Keratinocyte (primary cell): ENCODE data around the gene PARP1. TPM values are rescaled to one million over a fixed set of nuclear protein-coding genes. Genes with fewer than 3 reads are reported as not detected.

Experiments
- DNase-seq: peaks from one replicate; pipeline ENCODE4 v3.0.0-alpha.2; 2011; ENCODE audit warnings: low read depth, missing footprints, low spot score
- FAIRE-seq: peaks from 2 replicates; lab custom pipeline; 2011; peaks lifted over from hg19 to GRCh38; lab: Jason Lieb, UNC
- H2AFZ ChIP-seq: 2 replicates; pipeline ENCODE4 v1.6.0; 2012; ENCODE audit warnings: low read length, control low read depth, inconsistent platforms; ENCODE audit not compliant: control insufficient read depth
- H3K27ac ChIP-seq: 2 replicates; pipeline ENCODE4 v1.5.1; 2011; ENCODE audit warnings: low read length; ENCODE audit not compliant: control insufficient read depth, insufficient read depth
- H3K27me3 ChIP-seq: 3 replicates; pipeline ENCODE4 v1.6.0; 2011; ENCODE audit warnings: low read length; ENCODE audit not compliant: control insufficient read depth, insufficient read depth; ENCODE audit errors: extremely low read depth
- H3K36me3 ChIP-seq, 2 experiments: 2 replicates in 1 of 2; 3 replicates in 1 of 2; pipeline ENCODE4 v1.5.1; 2011; ENCODE audit warnings: low read length in 2 of 2, mild to moderate bottlenecking in 1 of 2; ENCODE audit not compliant: control insufficient read depth in 2 of 2, insufficient read depth in 2 of 2; ENCODE audit errors: extremely low read depth in 1 of 2
- H3K4me1 ChIP-seq: 3 replicates; pipeline ENCODE4 v1.5.1; 2011; ENCODE audit warnings: low read length; ENCODE audit not compliant: control insufficient read depth, insufficient read depth; ENCODE audit errors: extremely low read depth
- H3K4me2 ChIP-seq: 3 replicates; pipeline ENCODE4 v1.6.0; 2011; ENCODE audit warnings: low read depth, low read length; ENCODE audit not compliant: control insufficient read depth, insufficient read depth; ENCODE audit errors: extremely low read depth
- H3K4me3 ChIP-seq, 3 experiments: fragments of 200-600 bp in 1 of 3; sonication (generic) in 1 of 3; 2 replicates in 2 of 3; 3 replicates in 1 of 3; pipeline ENCODE4 v1.5.1; 2011 to 2016; ENCODE audit warnings: low read length in 3 of 3, mild to moderate bottlenecking in 3 of 3, control low read depth in 2 of 3, inconsistent platforms in 1 of 3, low read depth in 1 of 3, mixed read lengths in 1 of 3, mixed run types in 1 of 3, moderate library complexity in 1 of 3; ENCODE audit not compliant: control insufficient read depth in 2 of 3, insufficient read depth in 2 of 3; ENCODE audit errors: extremely low read depth in 1 of 3
- H3K79me2 ChIP-seq: 2 replicates; pipeline ENCODE4 v1.6.0; 2012; ENCODE audit warnings: low read length; ENCODE audit not compliant: control insufficient read depth, insufficient read depth
- H3K9ac ChIP-seq: 3 replicates; pipeline ENCODE4 v1.6.0; 2011; ENCODE audit warnings: low read length; ENCODE audit not compliant: control insufficient read depth, insufficient read depth; ENCODE audit errors: extremely low read depth
- H3K9me1 ChIP-seq: 3 replicates; pipeline ENCODE4 v1.6.0; 2011; ENCODE audit warnings: low read length; ENCODE audit not compliant: control insufficient read depth, insufficient read depth; ENCODE audit errors: extremely low read depth
- H3K9me3 ChIP-seq: 2 replicates; pipeline ENCODE4 v1.5.1; 2012; ENCODE audit warnings: low read depth, low read length; ENCODE audit not compliant: control insufficient read depth
- H4K20me1 ChIP-seq: 3 replicates; pipeline ENCODE4 v1.6.0; 2011; ENCODE audit warnings: low read length; ENCODE audit not compliant: control insufficient read depth, insufficient read depth; ENCODE audit errors: extremely low read depth
- CTCF ChIP-seq, 3 experiments: IDR thresholded peaks in 1 of 3; conservative IDR thresholded peaks in 1 of 3; optimal IDR thresholded peaks in 1 of 3; 2 replicates in 2 of 3; 3 replicates in 1 of 3; pipeline versions ENCODE3 to v1.5.1; 2011; ENCODE audit warnings: low read length in 3 of 3, mild to moderate bottlenecking in 3 of 3, moderate library complexity in 2 of 3, control low read depth in 1 of 3, inconsistent platforms in 1 of 3; ENCODE audit not compliant: insufficient read depth in 2 of 3; ENCODE audit errors: extremely low read depth in 1 of 3
- EZH2 ChIP-seq: IDR thresholded peaks from one replicate; pipeline ENCODE4 v1.6.1; 2012; ENCODE audit warnings: inconsistent platforms, mild to moderate bottlenecking, low read length, moderate library complexity
- dilution Hi-C: fragments of 300-500 bp; cut with MboI; formaldehyde crosslinking; loops from one replicate; pipeline ENCODE4 v1.7.0; 2020; ENCODE audit warnings: low sequenced_read_pairs; ENCODE audit not compliant: extremely low pct_ligation_motif_present
- polyA plus RNA-seq, 5 experiments: library from polyadenylated mRNA; depleted of rRNA in 3 of 5; stranded (reverse) in 3 of 5; stranded (forward) in 1 of 5; unstranded in 1 of 5; fragments of >200 nt; gene quantifications; 1 replicate in 1 of 5; 2 replicates in 3 of 5; 3 replicates in 1 of 5; pipeline versions ENCODE4 v1.2.1 to v1.2.3, GENCODE V29; 2011 to 2012; ENCODE audit warnings: missing spikeins in 2 of 5, low read depth in 1 of 5, low replicate concordance in 1 of 5

The PARP1 gene
- polyA plus RNA-seq, 1 donor (not counting 4 experiments of a cell fraction or from before 2014, with no cell fraction given), result 62.9 TPM

- Histone ChIP-seq H3K4me2 (no peak overlapping the region), H3K27me3 (peaks cover 6% of the 10 kb centered on the region), H4K20me1 (no peaks in the 10 kb centered on the region), H3K4me1 (no peaks in the 10 kb centered on the region), H3K9ac (no peak overlapping the region), H3K36me3 (no peaks in the 10 kb centered on the region), H3K9me3 (no peaks in the 10 kb centered on the region), H2AFZ (no peak overlapping the region), H3K4me3 (no peak overlapping the region), H3K27ac (no peak overlapping the region), H3K79me2 (no peaks in the 10 kb centered on the region), H3K9me1 (no peaks in the 10 kb centered on the region)
- dilution Hi-C loops, result no loop called here
- FAIRE-seq (no peak), DNase-seq (no peak)
- TF ChIP-seq CTCF (optimal IDR thresholded peaks at IDR 0.05 in 1 of 3, IDR thresholded peaks at IDR 0.05 in 1 of 3, conservative IDR thresholded peaks at IDR 0.05 in 1 of 3; ENCODE audit: extremely low read depth in 1 of 3, insufficient read depth in 2 of 3, low read length in 3 of 3) (no peak), EZH2 (no peak)
Measured at GRCh38 chr1:226420897-226421296, 13.0 kb upstream of the PARP1 start.

- dilution Hi-C loops, result no loop called here
Measured at GRCh38 chr1:226420328-226420727, 12.4 kb upstream of the PARP1 start.

More at GRCh38 chr1:226420328-226420727, 12.4 kb upstream of the PARP1 start:
- H3K36me3 ChIP-seq, result no peaks in the 10 kb centered on the region
- H3K27me3 ChIP-seq, result peaks cover 6% of the 10 kb centered on the region
- no peak overlapping the region for H3K4me2 ChIP-seq
- no peaks in the 10 kb centered on the region for H3K9me1 ChIP-seq
- H3K9me3 ChIP-seq, result no peaks in the 10 kb centered on the region
- H3K79me2 ChIP-seq, result no peaks in the 10 kb centered on the region
- no peak for TF ChIP-seq CTCF (optimal IDR thresholded peaks at IDR 0.05 in 1 of 3, IDR thresholded peaks at IDR 0.05 in 1 of 3, conservative IDR thresholded peaks at IDR 0.05 in 1 of 3; ENCODE audit: extremely low read depth in 1 of 3, insufficient read depth in 2 of 3, low read length in 3 of 3)
- TF ChIP-seq EZH2, result no peak
- H3K4me3 ChIP-seq, result no peak overlapping the region
- DNase-seq, result no peak
- H3K9ac ChIP-seq, result no peak overlapping the region
- no peak overlapping the region for H3K27ac ChIP-seq
- H3K4me1 ChIP-seq, result no peaks in the 10 kb centered on the region
- no peaks in the 10 kb centered on the region for H4K20me1 ChIP-seq
- H2AFZ ChIP-seq, result no peak overlapping the region
- no peak for FAIRE-seq
